Measurements from ENCODE around the gene ARHGEF10L.
A peak's percentile ranks its signal among the peaks of the same experiment; 100 is the strongest.
"Not testable (repeated sequence)": the region's sequence is repeated elsewhere in the genome, so short reads cannot be mapped to it uniquely, and the experiment has no call there.

The ARHGEF10L gene

GRCh38 chr1:17725084-17725719 is 185.7 kb downstream of the ARHGEF10L start:
- no peak for DNase-seq

- no peak for DNase-seq
Observed at GRCh38 chr1:17725811-17726582, 186.5 kb downstream of the ARHGEF10L start.

GRCh38 chr1:17728123-17728712 is 188.7 kb downstream of the ARHGEF10L start:
- DNase-seq: no peak

DNA sequence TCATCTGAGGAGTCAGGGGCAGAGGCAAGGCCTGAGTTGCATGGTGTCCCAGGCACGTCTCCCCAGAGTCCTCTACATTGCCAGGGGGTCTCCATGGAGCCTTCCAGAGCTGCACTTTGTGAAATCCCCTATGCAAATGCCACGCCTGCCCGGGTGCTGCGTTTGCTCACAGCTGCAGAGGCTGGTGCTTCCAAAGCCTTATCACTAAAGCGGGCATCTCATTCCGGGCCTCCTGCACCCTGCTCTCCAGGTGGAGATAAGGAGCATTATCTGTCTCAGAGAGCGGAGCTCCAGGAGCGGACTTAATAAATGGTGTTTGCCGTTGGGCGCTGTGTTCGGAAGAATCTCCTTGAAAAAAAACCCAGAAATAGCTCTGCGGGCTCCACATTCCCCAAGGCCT is 189.8 kb downstream of the ARHGEF10L start:
- no peak for DNase-seq

GRCh38 chr1:17729909-17730308 is 190.4 kb downstream of the ARHGEF10L start:
- DNase-seq: no peak

DNA sequence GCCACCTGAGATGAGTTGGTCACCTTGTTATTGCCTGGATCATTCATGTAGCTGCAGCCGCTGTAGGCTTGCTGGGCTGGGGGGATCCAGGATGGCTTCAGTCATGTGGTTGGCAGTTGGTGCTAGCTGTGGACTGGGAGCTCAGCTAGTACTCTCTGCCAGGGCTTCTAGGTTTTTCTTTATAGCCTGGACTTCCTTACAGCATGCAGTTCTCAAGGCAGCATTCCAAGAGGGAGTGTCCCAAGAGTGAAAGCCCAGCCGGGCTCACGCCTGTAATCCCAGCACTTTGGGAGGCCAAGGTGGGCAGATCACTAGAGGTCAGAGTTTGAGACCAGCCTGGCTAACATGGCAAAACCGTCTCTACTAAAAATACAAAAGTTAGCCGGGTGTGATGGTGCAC is 192.0 kb downstream of the ARHGEF10L start:
- no peak for DNase-seq

DNA sequence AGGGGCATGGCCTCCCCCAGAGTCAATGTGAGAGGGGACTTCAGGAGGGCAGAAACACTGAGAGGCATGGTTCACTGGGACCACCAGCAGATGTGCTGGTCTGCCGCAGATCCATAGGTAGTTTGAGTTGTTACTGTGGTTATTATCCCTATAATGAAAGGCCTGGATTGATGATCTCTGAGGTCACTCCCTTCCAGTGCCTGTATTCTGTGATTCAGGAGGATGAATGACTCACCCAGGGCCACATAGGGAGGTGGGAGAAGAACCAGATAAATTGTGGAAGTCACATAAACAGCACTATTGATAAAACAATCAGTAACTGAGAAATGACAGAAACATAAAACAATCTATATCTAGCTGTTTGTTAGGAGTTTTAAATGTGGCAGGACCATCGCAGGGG is 193.0 kb downstream of the ARHGEF10L start:
- no peak for DNase-seq

- peak; percentile 72 for DNase-seq
Observed at GRCh38 chr1:17733661-17734060, 194.2 kb downstream of the ARHGEF10L start.

- DNase-seq: no peak
Observed at GRCh38 chr1:17734609-17735008, 195.1 kb downstream of the ARHGEF10L start.

- no peak for DNase-seq
Observed at GRCh38 chr1:17735348-17735747, 195.8 kb downstream of the ARHGEF10L start.

- peak; percentile 46 for DNase-seq
Observed at GRCh38 chr1:17735793-17736192, 196.3 kb downstream of the ARHGEF10L start.

GRCh38 chr1:17736625-17737024 is 197.1 kb downstream of the ARHGEF10L start:
- no peak for DNase-seq

GRCh38 chr1:17739050-17739449 is 199.6 kb downstream of the ARHGEF10L start:
- no peak for DNase-seq

DNA sequence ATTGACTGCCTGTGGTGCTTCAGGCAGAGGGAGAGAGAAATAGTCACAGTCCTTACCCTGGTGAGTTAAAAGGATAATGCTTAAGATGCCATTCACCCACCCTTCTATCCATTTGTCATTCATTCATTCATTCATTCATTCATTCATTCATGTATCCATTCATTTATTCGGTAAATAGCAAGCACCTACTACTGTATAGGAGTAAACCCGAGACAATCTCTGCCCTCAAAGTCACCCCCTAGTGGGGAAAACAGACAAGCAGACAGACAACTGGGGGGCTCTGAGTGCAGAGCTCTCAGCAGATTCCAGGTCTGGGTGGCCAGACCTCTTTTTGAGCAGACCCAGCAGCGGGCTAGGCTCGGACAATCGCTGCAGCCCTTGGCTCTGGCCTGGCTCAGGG is 201.6 kb downstream of the ARHGEF10L start:
- no peak for DNase-seq

- no peak for DNase-seq
Observed at GRCh38 chr1:17742583-17742982, 203.1 kb downstream of the ARHGEF10L start.

DNA sequence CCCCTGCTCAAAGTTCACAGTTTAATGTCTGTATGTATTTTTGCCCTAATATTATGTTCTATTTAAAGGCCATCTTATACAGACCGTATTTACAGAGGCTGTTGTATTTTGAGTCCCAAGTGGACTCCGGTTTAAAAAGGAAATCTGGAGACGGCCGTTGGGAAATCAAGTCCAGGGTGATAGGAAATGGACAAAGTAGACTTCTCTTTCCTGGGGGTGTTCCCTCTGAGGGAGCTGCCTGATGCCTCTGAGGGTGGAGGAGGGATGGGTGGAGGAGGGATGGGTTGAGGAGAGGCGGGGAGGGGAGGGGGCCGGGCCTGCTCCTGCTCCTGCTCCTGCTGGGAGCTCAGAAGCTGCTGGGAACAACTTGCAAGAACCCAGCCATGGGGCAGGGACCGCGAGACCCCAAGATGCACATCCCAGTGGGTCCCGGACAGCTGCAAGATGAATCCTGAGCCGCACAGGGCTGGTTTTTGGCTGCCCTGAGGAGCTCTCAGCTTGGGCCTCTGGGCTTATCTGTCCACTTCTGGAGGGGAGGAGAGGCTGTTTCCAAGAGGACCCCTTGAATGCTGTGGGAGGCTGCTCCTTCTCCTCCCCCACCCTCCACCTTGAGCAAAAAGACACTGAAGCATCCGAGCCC is 203.6 kb downstream of the ARHGEF10L start:
- peak; percentile 53 for DNase-seq

DNA sequence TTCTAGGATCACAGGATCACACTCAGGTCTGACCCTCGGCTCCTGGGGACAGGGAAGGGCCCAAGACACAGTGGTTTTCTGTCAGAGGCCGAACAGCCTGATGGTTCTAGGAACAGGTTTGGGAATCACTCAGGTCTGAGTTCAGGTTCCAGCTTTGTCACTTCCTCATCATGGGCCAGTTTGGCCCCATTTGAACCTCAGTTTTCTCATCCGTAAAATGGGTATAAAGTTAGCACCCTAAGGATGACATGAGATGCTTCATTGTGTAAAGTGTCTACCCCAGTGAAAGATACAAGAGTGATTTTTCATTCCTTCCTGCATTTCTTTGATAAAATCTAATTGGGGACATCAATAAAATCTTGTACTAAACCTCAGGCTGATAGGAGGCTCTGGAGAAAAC is 204.4 kb downstream of the ARHGEF10L start:
- no peak for DNase-seq

- peak; percentile 90 for DNase-seq
Observed at GRCh38 chr1:17744666-17745478, 205.4 kb downstream of the ARHGEF10L start.

GRCh38 chr1:17745479-17745955 is 206.0 kb downstream of the ARHGEF10L start:
- DNase-seq: no peak

GRCh38 chr1:17746281-17746680 is 206.8 kb downstream of the ARHGEF10L start:
- not testable (repeated sequence) for DNase-seq

- no peak for DNase-seq
Observed at GRCh38 chr1:17746920-17747319, 207.4 kb downstream of the ARHGEF10L start.

All from retina (tissue), 1 donor.